NB4 (cell line): ENCODE results near the gene ZNF624.
"Not testable (repeated sequence)": the region's sequence is repeated elsewhere in the genome, so short reads cannot be mapped to it uniquely, and the experiment has no call there.

ENCODE experiments used
- CTCF ChIP-seq: IDR thresholded peaks from one replicate; pipeline ENCODE4 v1.5.1; 2012; ENCODE audit warnings: low read depth, low read length
- POLR2A ChIP-seq: IDR thresholded peaks from 2 replicates; pipeline ENCODE4 v1.6.1; 2011; ENCODE audit warnings: mild to moderate bottlenecking; ENCODE audit not compliant: insufficient read length; ENCODE audit errors: extremely low read depth

GRCh38 chr17:16687151-16687550 lies 33.5 kb upstream of the ZNF624 start:
- not testable (repeated sequence) for TF ChIP-seq CTCF, POLR2A
